HepG2 (cell line): ENCODE data around the gene KBTBD3. TPM values are rescaled to one million over a fixed set of nuclear protein-coding genes. Genes with fewer than 3 reads are reported as not detected.

Source experiments
- CREB3 ChIP-seq: sonication (generic); formaldehyde crosslinking; IDR thresholded peaks from 2 replicates; pipeline ENCODE4 v1.5.0; 2020; ENCODE audit warnings: missing genetic modification reagents
- IRF1 ChIP-seq: sonication (generic); formaldehyde crosslinking; IDR thresholded peaks from 2 replicates; pipeline ENCODE4 v1.4.0; 2020; ENCODE audit warnings: low read depth, mild to moderate bottlenecking, missing genetic modification reagents
- LBX2 ChIP-seq: sonication (generic); formaldehyde crosslinking; IDR thresholded peaks from 2 replicates; pipeline ENCODE4 v1.5.0; 2020; ENCODE audit warnings: missing genetic modification reagents, mild to moderate bottlenecking, borderline replicate concordance
- NCOA5 ChIP-seq: sonication (generic); formaldehyde crosslinking; IDR thresholded peaks from 2 replicates; pipeline ENCODE4 v1.4.0; 2020; ENCODE audit warnings: missing genetic modification reagents
- ZBED4 ChIP-seq: sonication (generic); formaldehyde crosslinking; IDR thresholded peaks from 2 replicates; pipeline ENCODE4 v1.4.0; 2020; ENCODE audit warnings: missing genetic modification reagents, borderline replicate concordance
- ZBTB40 ChIP-seq, 2 experiments: fragments of 450-650 bp in 1 of 2; sonication (generic) in 1 of 2; formaldehyde crosslinking in 1 of 2; IDR thresholded peaks; 2 replicates each; pipeline versions ENCODE4 v1.6.1 to v1.8.0; 2016 to 2022; ENCODE audit warnings: antibody characterized with exemption in 1 of 2, mild to moderate bottlenecking in 1 of 2, missing genetic modification reagents in 1 of 2
- ZNF350 ChIP-seq: sonication (generic); formaldehyde crosslinking; IDR thresholded peaks from 2 replicates; pipeline ENCODE4 v1.4.0; 2020; ENCODE audit warnings: mild to moderate bottlenecking, low read depth, missing genetic modification reagents, borderline replicate concordance
- ZNF383 ChIP-seq: sonication (generic); formaldehyde crosslinking; IDR thresholded peaks from 2 replicates; pipeline ENCODE4 v1.4.0; 2020; ENCODE audit warnings: missing genetic modification reagents, mild to moderate bottlenecking, borderline replicate concordance
- ZNF414 ChIP-seq: sonication (generic); formaldehyde crosslinking; IDR thresholded peaks from 2 replicates; pipeline ENCODE4 v1.5.0; 2020; ENCODE audit warnings: missing genetic modification reagents
- ZNF652 ChIP-seq: IDR thresholded peaks from 2 replicates; pipeline ENCODE4 v1.6.1; 2016; ENCODE audit warnings: low read depth, borderline replicate concordance
- polyA plus RNA-seq, 8 experiments: library from polyadenylated mRNA; depleted of rRNA in 3 of 8; stranded (reverse) in 7 of 8; unstranded in 1 of 8; fragments of >200 nt; fragmentation: Illumina TruSeq in 4 of 8; extraction: Trizol in 4 of 8; gene quantifications; 2 replicates each; pipeline versions ENCODE4 v1.2.1 to v1.2.3, GENCODE V29; 2011 to 2016; ENCODE audit warnings: low read depth in 4 of 8, missing spikeins in 1 of 8, mixed read lengths in 1 of 8; ENCODE audit not compliant: insufficient read depth in 1 of 8
- total RNA-seq, 5 experiments: library from RNA; depleted of rRNA; stranded (reverse); fragments of >200 nt; fragmentation: Illumina TruSeq; extraction: Trizol; gene quantifications; 2 replicates each; pipeline ENCODE4 v1.2.3, GENCODE V29; 2016; ENCODE audit warnings: low read depth in 1 of 5

Gene KBTBD3
- total and polyA plus RNA-seq, 2 of the 13 experiments (the other 11 are each of a cell fraction or from before 2014, with no cell fraction given): 1.8 to 7.4 TPM

GRCh38 chr11:106021967-106022794 lies 55.0 kb downstream of the KBTBD3 start, which contains the start of gene MSANTD4 (continued):
- no peak for TF ChIP-seq ZBED4
- TF ChIP-seq CREB3: no peak
- TF ChIP-seq NCOA5: no peak
- TF ChIP-seq ZNF350 (CRISPR knock-in tag): no peak; the same call in 1 of the 2 replicates
- no peak for TF ChIP-seq ZNF383 (CRISPR knock-in tag)
- TF ChIP-seq ZNF414 (CRISPR knock-in tag): no peak
- TF ChIP-seq ZBTB40 (IDR thresholded peaks at IDR 0.05): peak; percentile 43; the same call in 1 of the 2 replicates
- no peak for TF ChIP-seq ZBTB40 (CRISPR knock-in tag; IDR thresholded peaks at IDR 0.05)
- TF ChIP-seq ZNF652 (CRISPR knock-in tag): no peak
- no peak for TF ChIP-seq IRF1 (CRISPR knock-in tag)
- TF ChIP-seq LBX2 (CRISPR knock-in tag): no peak
